ENCODE data around the gene DUT.

- TF ChIP-seq MAX (IDR thresholded peaks at IDR 0.05) = no peak
- no peak for TF ChIP-seq ZNF274 (IDR thresholded peaks at IDR 0.05; ENCODE audit: low read depth, low read length)
- TF ChIP-seq POLR2A (IDR thresholded peaks at IDR 0.05; ENCODE audit: borderline replicate concordance, extremely low read depth, insufficient read depth, insufficient read length) = no peak
- no peak for TF ChIP-seq ELF1 (IDR thresholded peaks at IDR 0.05; ENCODE audit: borderline replicate concordance, low read depth)
Measured at GRCh38 chr15:48337607-48338006, 6.4 kb downstream of the DUT start.
